Measurements from ENCODE around the gene DSCAML1. TPM values are rescaled to one million over a fixed set of nuclear protein-coding genes. Genes with fewer than 3 reads are reported as not detected.

Gene DSCAML1
- not detected in 2 replicates for total RNA-seq (2014; rRNA removed)
- not detected for Bru-seq, nascent RNA
- BruChase-seq, experiment 1, labeled RNA remaining after a 6-hour chase, result percentile 0 among the genes with signal in this experiment
- BruChase-seq, experiment 2, labeled RNA remaining after a 2-hour chase, result percentile 0 among the genes with signal in this experiment
- long read RNA-seq, result 0 reads

DNA sequence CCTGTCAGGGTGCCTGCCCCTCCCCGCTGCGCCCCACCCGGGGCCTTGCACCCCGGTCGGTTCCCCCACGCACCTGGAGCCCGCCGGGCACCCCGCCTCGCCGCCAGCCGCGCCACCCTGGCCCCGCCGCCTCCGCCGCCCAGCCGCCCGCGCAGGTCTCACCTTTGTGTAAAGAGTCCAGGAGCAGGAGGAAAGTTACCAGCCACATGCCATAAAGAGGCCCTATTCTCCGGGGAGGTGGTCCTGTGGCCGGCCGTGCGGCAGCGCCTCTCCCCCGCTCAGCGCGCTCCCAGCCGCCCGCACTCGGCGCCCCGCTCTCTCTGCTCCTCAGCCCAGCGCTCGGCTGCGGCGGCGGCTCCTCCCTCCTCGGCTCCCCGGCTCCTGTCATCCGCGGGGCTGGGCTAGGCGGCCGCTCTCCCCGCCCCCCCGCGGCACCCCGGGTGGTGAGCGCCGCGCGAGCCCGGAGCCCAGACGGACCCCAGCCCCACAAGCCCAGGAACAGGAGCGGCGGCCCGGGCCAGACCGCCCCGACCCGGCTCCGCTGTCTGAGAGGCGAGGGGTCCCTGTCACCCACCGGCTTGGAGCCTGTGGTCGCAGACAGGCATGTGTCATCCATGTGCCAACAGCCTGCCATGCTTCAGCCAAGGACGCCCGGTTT lies at the start of gene DSCAML1:
Gene DSCAML1 (minus strand): TSS at position 345 of the 658 bp plus-strand sequence. CDS start 137 bp downstream, at position 208.
- Histone ChIP-seq H4K20me1 (ENCODE audit: low read length) (no peaks in the 10 kb centered on the region), H3K27ac (ENCODE audit: low read length) (no peak within 1 kb of the TSS), H3K9ac (ENCODE audit: low read length) (no peak within 1 kb of the TSS), H3K9me2 (replicated peaks; ENCODE audit: low read length) (no peaks in the 10 kb centered on the region), H3F3A (ENCODE audit: low read length, unreplicated experiment) (no peaks in the 10 kb centered on the region), H3K36me3 (ENCODE audit: low read depth, low read length) (no peaks in the 10 kb centered on the region), H3K4me3 (ENCODE audit: low read length) (no peak within 1 kb of the TSS), H3K79me2 (ENCODE audit: low read length) (no peaks in the 10 kb centered on the region), H3K9me3 (ENCODE audit: low read length) (no peaks in the 10 kb centered on the region), H3K4me2 (ENCODE audit: low read length) (no peak within 1 kb of the TSS), H2AFZ (ENCODE audit: low read length) (no peak within 1 kb of the TSS), H3K27me3 (ENCODE audit: low read length) (peaks cover 85% of the 10 kb centered on the region), H3K4me1 (ENCODE audit: insufficient read depth, low read length) (no peaks in the 10 kb centered on the region)
- no TSS peak for BruUV-seq (replicated peaks)
- TF ChIP-seq EZH2phosphoT487 (IDR thresholded peaks at IDR 0.05; ENCODE audit: borderline replicate concordance, low read length) (no peak), EZH2 (IDR thresholded peaks at IDR 0.05; ENCODE audit: low read length, unreplicated experiment) (no peak)
- ChIA-PET CTCF (no interaction called here), POLR2A (ENCODE audit: unreplicated experiment) (no interaction called here)
- DNase-seq (no peak), ATAC-seq (no peak)
- intact Hi-C loops (cut with micrococcal nuclease), result no loop called here

GRCh38 chr11:117843666-117844484 lies 46.9 kb upstream of the DSCAML1 start:
- Histone ChIP-seq H3K27me3 (ENCODE audit: low read length) (peaks cover 66% of the 10 kb centered on the region), H3K9ac (ENCODE audit: low read length) (no peak overlapping the region), H4K20me1 (ENCODE audit: low read length) (no peaks in the 10 kb centered on the region), H3K36me3 (ENCODE audit: low read depth, low read length) (no peaks in the 10 kb centered on the region), H3K27ac (ENCODE audit: low read length) (no peak overlapping the region), H3F3A (ENCODE audit: low read length, unreplicated experiment) (no peaks in the 10 kb centered on the region), H3K4me1 (ENCODE audit: insufficient read depth, low read length) (no peaks in the 10 kb centered on the region), H3K9me2 (replicated peaks; ENCODE audit: low read length) (no peaks in the 10 kb centered on the region), H3K4me2 (ENCODE audit: low read length) (no peak overlapping the region), H3K79me2 (ENCODE audit: low read length) (no peaks in the 10 kb centered on the region), H3K4me3 (ENCODE audit: low read length) (no peak overlapping the region), H2AFZ (ENCODE audit: low read length) (no peak overlapping the region), H3K9me3 (ENCODE audit: low read length) (no peaks in the 10 kb centered on the region)
- ChIA-PET POLR2A (ENCODE audit: unreplicated experiment) (no interaction called here), CTCF (interaction anchor here (1.0 kb wide), 1 partner anchor 103 kb away, joined by 32 read pairs; no protein-coding TSS in a partner anchor)
- intact Hi-C loops (cut with micrococcal nuclease), result loop anchor here (1.0 kb wide), 2 partner anchors 103 to 209 kb away; no protein-coding TSS in a partner anchor
- ATAC-seq (peak; percentile 89), DNase-seq (peak; percentile 82)
- peak; percentile 97 for TF ChIP-seq CTCF (conservative IDR thresholded peaks at IDR 0.05; ENCODE audit: low read depth, low read length)
- TF ChIP-seq EZH2 (IDR thresholded peaks at IDR 0.05; ENCODE audit: low read length, unreplicated experiment), result no peak
- BruUV-seq (replicated peaks), result no TSS peak

DNA sequence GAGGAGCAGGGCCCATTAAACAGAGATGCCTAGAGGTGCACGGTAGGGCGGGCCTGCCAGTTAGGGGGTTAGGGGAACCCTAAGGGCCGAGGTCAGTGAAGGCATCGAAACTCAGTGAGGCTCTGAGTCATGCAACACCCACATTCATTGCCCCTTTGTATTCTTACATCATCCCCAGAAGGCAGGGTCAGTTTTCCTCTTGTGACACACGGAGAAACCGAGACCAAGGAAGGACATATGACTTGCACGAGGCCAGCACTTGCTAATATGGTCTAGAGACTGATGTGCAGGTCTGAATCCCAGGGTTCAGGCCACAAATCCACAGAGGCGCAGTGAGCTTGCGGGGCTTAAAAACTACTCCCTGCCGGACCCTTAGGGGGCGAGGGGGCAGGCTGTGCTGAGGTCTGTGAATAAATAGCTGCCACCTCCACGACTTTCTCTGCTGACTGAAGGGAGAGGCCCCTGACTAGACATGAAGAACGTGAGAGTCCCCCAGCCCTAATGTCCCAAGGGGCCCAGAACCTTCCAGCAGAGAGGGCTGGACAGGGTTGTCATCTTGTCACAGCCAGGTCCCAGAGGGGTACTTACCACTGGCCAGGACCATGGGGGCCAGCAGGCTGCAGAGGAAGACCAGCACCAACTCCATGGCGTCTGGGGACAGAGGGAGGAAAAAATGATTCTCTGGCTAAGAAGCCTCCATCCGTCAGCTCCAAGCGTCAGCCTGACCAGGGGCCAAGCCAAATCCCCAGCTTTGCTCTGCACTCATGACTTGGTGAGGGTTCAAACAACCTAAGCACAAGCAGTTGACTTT lies 45.3 kb upstream of the DSCAML1 start:
- Histone ChIP-seq H3K9me3 (ENCODE audit: low read length) (no peaks in the 10 kb centered on the region), H3K9me2 (replicated peaks; ENCODE audit: low read length) (no peaks in the 10 kb centered on the region), H2AFZ (ENCODE audit: low read length) (no peak overlapping the region), H3F3A (ENCODE audit: low read length, unreplicated experiment) (no peaks in the 10 kb centered on the region), H3K4me1 (ENCODE audit: insufficient read depth, low read length) (no peaks in the 10 kb centered on the region), H3K79me2 (ENCODE audit: low read length) (no peaks in the 10 kb centered on the region), H3K36me3 (ENCODE audit: low read depth, low read length) (no peaks in the 10 kb centered on the region), H3K4me2 (ENCODE audit: low read length) (no peak overlapping the region), H3K4me3 (ENCODE audit: low read length) (no peak overlapping the region), H4K20me1 (ENCODE audit: low read length) (no peaks in the 10 kb centered on the region), H3K27ac (ENCODE audit: low read length) (no peak overlapping the region), H3K9ac (ENCODE audit: low read length) (no peak overlapping the region), H3K27me3 (ENCODE audit: low read length) (peaks cover 71% of the 10 kb centered on the region)
- no peak for TF ChIP-seq EZH2phosphoT487 (IDR thresholded peaks at IDR 0.05; ENCODE audit: borderline replicate concordance, low read length)
- TF ChIP-seq EZH2 (IDR thresholded peaks at IDR 0.05; ENCODE audit: low read length, unreplicated experiment), result no peak
- TF ChIP-seq CTCF (conservative IDR thresholded peaks at IDR 0.05; ENCODE audit: low read depth, low read length), result no peak
- DNase-seq (no peak), ATAC-seq (no peak)
- POLR2A ChIA-PET (ENCODE audit: unreplicated experiment), result no interaction called here
- BruUV-seq (replicated peaks), result no TSS peak
- intact Hi-C loops (cut with micrococcal nuclease), result no loop called here
- CTCF ChIA-PET, result no interaction called here
